Measurements from ENCODE around the gene TERT.

DNA sequence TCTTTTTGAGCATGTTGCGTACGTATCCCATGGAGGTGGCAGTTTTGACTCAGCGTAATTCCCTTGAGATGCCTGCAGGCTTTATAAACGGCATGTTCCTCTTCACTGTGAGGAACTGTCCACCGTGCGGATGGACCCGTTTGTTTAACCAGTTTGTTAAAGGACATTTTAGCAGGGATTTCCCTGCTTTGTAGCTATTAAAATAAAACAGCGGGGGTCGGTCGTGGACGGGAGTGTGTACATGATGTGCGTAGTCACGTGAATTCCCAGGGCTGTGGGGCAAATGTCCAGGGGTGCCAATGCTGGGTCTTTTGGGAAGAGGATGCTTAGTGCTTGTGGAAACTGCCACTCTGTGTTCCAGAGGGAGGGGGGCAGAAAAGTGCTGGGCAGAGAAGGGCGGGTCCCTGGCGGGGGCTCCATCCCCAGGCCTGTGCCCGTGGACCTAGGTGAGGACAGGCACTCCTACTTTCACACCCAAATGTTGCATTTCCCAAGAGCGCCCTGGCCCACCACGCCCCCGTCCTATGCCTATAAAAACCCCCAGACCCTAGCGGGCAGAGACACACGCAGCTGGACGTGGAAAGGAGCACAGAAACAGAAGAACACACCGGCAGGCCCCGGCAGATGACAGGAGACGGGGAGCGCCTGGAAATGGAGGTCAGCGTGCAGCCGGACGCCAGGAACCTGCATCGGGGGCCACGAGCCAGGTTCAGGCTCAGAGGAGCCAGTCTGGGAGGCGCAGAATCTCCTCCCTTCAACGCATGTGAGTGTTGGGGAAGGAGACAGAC, 4.0 kb upstream of the TERT start:
- TF ChIP-seq, protein P1, sequence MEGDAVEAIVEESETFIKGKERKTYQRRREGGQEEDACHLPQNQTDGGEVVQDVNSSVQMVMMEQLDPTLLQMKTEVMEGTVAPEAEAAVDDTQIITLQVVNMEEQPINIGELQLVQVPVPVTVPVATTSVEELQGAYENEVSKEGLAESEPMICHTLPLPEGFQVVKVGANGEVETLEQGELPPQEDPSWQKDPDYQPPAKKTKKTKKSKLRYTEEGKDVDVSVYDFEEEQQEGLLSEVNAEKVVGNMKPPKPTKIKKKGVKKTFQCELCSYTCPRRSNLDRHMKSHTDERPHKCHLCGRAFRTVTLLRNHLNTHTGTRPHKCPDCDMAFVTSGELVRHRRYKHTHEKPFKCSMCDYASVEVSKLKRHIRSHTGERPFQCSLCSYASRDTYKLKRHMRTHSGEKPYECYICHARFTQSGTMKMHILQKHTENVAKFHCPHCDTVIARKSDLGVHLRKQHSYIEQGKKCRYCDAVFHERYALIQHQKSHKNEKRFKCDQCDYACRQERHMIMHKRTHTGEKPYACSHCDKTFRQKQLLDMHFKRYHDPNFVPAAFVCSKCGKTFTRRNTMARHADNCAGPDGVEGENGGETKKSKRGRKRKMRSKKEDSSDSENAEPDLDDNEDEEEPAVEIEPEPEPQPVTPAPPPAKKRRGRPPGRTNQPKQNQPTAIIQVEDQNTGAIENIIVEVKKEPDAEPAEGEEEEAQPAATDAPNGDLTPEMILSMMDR (IDR thresholded peaks at IDR 0.05) = no peak
- TF ChIP-seq POLR2AphosphoS5 (IDR thresholded peaks at IDR 0.05) = no peak

Measured in prostate gland (tissue), 2 donors.